Activated CD8-positive, alpha-beta memory T cell treated with anti-CD3 and anti-CD28 coated beads, Interleukin-2, amount 10 ng/mL, durations not matched to agents 7 days and 5 days (primary cell): ENCODE data around the gene SLAMF7. TPM values are rescaled to one million over a fixed set of nuclear protein-coding genes. Genes with fewer than 3 reads are reported as not detected.

Experiments
- ATAC-seq: fragments of 150-1000 bp; cut with Tn5 transposase; one replicate; pipeline ENCODE4 v1.10.0; 2021; ENCODE audit warnings: moderate library complexity
- CTCF ChIA-PET: fragments of 350-600 bp; sonication (Branson Sonifier 250); formaldehyde crosslinking; loops from one replicate; lab custom pipeline; 2021; ENCODE audit warnings: antibody characterized with exemption; lab: Charles Lee
- DNase-seq: peaks from one replicate; pipeline ENCODE4 v3.0.0-alpha.2; 2020
- H3K27ac Mint-ChIP-seq: one replicate; pipeline ENCODE4 v1.8.0; 2021; ENCODE audit warnings: mild to moderate bottlenecking, mixed read lengths
- H3K27me3 Mint-ChIP-seq: one replicate; pipeline ENCODE4 v1.8.0; 2021; ENCODE audit warnings: mixed read lengths
- H3K36me3 Mint-ChIP-seq: one replicate; pipeline ENCODE4 v1.8.0; 2021; ENCODE audit warnings: mild to moderate bottlenecking, mixed read lengths
- H3K4me1 Mint-ChIP-seq: one replicate; pipeline ENCODE4 v1.8.0; 2021; ENCODE audit warnings: mixed read lengths
- H3K4me3 Mint-ChIP-seq: one replicate; pipeline ENCODE4 v1.8.0; 2021; ENCODE audit warnings: mild to moderate bottlenecking, moderate library complexity, mixed read lengths
- H3K9me3 Mint-ChIP-seq: one replicate; pipeline ENCODE4 v1.8.0; 2022; ENCODE audit warnings: low read depth, mixed read lengths
- total RNA-seq, 2 experiments: library from RNA; stranded (reverse); gene quantifications; one replicate each; pipeline ENCODE4 v1.2.3, GENCODE V29; 2021

Gene SLAMF7
- total RNA-seq, 2 experiments from 2014 or later, result 107 to 126 TPM

DNA sequence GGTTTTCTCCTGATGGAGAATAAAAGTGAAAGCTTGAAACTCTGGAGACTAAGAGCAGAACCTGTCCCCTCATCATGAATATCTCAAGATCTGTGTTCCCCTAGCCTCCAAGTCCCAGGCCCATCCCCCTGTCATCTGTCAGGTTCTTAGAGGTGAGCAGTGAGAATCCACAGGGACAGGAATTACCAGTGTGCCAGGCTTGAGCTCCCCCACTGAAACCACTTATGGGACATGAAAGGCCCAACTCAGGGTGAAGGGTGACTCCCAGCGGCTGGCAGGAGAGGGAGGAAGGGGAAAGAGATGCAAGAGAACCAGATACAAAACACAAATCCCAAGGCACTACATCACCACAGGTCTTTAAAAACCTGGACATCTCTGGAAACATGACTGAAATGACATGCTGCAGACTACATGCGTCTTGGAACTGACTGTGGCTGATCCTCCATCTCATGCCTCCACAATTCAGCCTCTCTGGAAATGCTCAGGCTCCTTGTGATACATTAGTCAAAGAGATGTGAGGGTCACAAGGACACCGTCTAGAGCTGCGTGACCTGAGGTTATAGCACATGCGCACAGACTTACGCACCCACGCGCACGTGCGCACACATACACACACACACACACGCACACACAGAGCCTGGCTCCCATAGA lies 50.1 kb downstream of the SLAMF7 start:
- ATAC-seq (no peak), DNase-seq (no peak)
- Mint-ChIP-seq H3K4me1 (no peaks in the 10 kb centered on the region), H3K27ac (no peak overlapping the region), H3K9me3 (no peaks in the 10 kb centered on the region), H3K4me3 (no peak overlapping the region), H3K27me3 (peaks cover 12% of the 10 kb centered on the region), H3K36me3 (no peaks in the 10 kb centered on the region)
- CTCF ChIA-PET, result interaction anchor here (13.3 kb wide), 1 partner anchor 10 kb away, joined by 133 read pairs; no protein-coding TSS in a partner anchor

DNA sequence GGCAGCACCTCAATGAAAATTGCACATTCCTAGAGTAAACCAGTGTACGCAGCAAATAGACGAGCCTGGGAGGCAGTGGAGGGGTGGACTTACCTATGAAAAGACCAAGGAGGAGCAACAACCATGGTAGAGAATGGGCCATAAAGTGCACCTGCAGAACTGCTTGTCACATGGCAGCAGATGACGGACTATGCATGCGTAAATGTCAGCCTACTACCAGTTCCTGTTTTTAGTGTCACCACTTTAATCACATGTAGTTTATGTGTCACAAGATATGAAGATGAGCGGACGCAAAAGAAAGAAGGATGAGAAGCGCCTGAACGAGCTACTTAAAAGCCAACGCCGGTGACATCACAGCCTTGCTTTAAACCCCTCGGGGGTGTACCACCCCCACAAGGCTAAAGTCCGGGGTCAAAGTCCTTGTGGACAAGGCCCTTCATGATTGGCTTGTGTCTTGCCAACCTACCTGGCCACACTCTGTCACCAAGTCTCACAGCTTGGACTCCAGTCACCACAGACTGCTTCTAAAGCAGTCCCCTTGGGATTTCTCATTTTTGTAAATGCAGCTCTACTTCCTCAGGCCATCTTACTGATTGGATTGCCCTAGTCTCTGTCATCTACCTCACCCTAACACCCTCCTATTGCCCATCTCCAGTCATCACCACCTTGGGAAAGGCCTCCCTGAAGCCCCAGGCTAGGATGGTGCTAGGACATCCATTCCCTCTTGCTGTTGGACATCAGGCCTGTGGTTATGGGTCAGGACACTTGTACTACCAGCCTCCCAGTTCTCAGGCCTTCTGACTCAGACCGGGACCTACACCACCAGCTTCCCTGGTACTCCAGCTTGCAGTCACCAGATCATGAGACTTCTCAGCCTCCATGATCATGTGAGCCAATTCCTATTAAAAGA lies 50.9 kb downstream of the SLAMF7 start:
- H3K4me3 Mint-ChIP-seq, result no peak overlapping the region
- ATAC-seq, result no peak
- H3K27me3 Mint-ChIP-seq, result peaks cover 15% of the 10 kb centered on the region
- H3K4me1 Mint-ChIP-seq, result peaks cover 2% of the 10 kb centered on the region
- CTCF ChIA-PET, result interaction anchor here (1.2 to 13.3 kb wide), 3 partner anchors 11 to 198 kb away, joined by 4 to 133 read pairs (median 4); no protein-coding TSS in a partner anchor
- H3K27ac Mint-ChIP-seq, result no peak overlapping the region
- H3K36me3 Mint-ChIP-seq, result no peaks in the 10 kb centered on the region
- DNase-seq, result no peak
- H3K9me3 Mint-ChIP-seq, result no peaks in the 10 kb centered on the region

DNA sequence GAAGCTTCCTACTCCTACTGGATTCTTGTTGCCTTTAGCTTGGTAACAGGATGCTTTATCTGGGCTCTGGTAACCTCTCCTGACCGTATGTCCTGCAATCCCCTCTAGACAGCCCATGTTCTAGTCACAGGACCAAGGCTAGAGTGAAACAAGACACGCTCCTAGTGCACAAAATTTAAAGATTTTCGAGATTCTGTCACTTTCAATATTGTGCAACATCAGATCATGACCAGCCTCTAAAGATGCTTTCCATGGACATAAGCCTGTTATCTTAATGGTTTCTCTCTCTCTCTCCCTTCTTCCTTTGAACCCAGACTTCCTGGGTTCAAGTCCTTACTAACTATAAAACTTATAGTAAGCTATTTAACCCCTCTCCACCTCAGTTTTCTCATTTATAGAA lies 55.3 kb downstream of the SLAMF7 start:
- Mint-ChIP-seq H3K4me3 (no peak overlapping the region), H3K4me1 (peaks cover 44% of the 10 kb centered on the region), H3K9me3 (no peaks in the 10 kb centered on the region), H3K27ac (no peak overlapping the region), H3K36me3 (peaks cover 3% of the 10 kb centered on the region), H3K27me3 (peaks cover 17% of the 10 kb centered on the region)
- ATAC-seq, result no peak
- no peak for DNase-seq
- CTCF ChIA-PET, result interaction anchor here (1.0 to 13.3 kb wide), 8 partner anchors 11 to 158 kb away, joined by 3 to 133 read pairs (median 6); partner anchors contain the start of gene ITLN2

DNA sequence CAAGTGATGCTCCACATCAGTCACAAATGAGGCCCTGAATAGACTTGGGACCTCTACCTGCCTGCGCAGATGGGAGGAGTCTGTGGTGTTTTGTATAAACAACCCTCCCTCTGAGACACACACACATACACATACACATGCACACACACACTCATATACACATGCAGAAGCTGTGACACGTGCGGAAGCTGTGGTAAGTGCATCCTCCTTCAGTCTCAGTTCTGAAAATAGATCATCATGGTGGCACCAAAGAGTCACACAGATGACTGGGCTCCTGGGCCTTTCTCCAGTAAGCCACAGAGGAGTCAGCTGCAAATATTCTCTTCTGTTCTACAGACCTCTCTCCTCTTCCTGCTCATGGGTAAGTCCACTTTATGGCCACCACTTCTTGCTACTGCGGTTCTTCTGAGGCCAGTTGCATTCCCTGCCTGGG lies 56.9 kb downstream of the SLAMF7 start, which contains the start of gene LY9:
Gene LY9, plus strand, starts transcription at position 224 of the 433 bp plus-strand sequence. Its CDS starts 14 bp downstream, at position 238.
- H3K27ac Mint-ChIP-seq, result peak within 1 kb of the TSS; percentile 89
- ATAC-seq (peak; percentile 92), DNase-seq (peak; percentile 93)
- H3K27me3 Mint-ChIP-seq, result peaks cover 27% of the 10 kb centered on the region
- peaks cover 59% of the 10 kb centered on the region for H3K4me1 Mint-ChIP-seq
- peaks cover 8% of the 10 kb centered on the region for H3K36me3 Mint-ChIP-seq
- H3K9me3 Mint-ChIP-seq, result no peaks in the 10 kb centered on the region
- CTCF ChIA-PET, result interaction anchor here (0.5 to 13.3 kb wide), 18 partner anchors 11 to 949 kb away, joined by 3 to 133 read pairs (median 4); partner anchors contain the start of genes CD244 and ITLN2
- peak within 1 kb of the TSS; percentile 74 for H3K4me3 Mint-ChIP-seq

DNA sequence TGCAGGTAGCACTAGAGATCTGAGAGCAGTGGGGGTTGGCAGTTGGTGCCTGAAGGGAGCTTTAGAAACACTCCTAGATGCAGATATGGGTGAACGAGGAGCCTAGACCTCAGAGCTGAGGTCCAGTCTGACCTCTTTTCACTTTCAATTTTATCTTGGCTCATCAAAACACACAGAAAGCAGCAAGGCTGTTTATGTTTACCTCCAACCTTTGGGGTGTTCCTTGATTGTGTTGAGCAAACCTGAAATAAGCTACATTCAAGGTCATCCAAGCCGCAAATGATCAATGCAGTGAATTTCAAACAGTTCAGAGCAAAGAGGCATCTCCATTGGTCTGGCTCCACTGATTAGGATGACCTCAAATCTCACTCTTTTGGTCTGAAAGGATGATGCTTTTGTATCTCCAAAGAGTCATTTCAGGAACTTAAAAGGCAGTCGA lies 58.2 kb downstream of the SLAMF7 start:
- Mint-ChIP-seq H3K4me3 (peak overlapping the region; percentile 74), H3K9me3 (no peaks in the 10 kb centered on the region), H3K27me3 (peaks cover 27% of the 10 kb centered on the region), H3K36me3 (peaks cover 12% of the 10 kb centered on the region), H3K4me1 (peaks cover 67% of the 10 kb centered on the region), H3K27ac (peak overlapping the region; percentile 89)
- ATAC-seq, result no peak
- no peak for DNase-seq
- CTCF ChIA-PET, result interaction anchor here (0.6 to 13.3 kb wide), 19 partner anchors 11 to 193 kb away, joined by 3 to 133 read pairs (median 5); partner anchors contain the start of genes CD244 and ITLN2

DNA sequence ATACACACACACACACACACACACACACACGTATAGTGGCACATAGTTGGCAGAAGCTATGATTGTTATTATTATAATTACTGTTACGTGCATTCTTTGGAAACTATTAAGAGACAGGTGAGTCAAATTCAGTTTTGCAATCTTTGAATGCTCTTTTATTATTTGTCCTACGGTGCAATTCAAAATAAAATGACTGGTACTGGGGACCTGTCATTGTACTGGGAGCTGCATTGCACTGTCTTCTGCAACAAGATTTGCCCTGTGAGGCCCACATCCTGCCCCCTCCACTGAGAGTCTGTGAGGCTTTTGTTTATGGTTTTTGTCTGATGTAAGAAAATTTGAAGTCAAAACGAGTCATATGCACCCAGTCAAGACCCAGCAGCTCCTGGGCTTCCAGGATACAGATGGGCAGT lies 58.8 kb downstream of the SLAMF7 start:
- peak; percentile 63 for ATAC-seq
- peaks cover 12% of the 10 kb centered on the region for H3K36me3 Mint-ChIP-seq
- H3K9me3 Mint-ChIP-seq, result peaks cover 2% of the 10 kb centered on the region

DNA sequence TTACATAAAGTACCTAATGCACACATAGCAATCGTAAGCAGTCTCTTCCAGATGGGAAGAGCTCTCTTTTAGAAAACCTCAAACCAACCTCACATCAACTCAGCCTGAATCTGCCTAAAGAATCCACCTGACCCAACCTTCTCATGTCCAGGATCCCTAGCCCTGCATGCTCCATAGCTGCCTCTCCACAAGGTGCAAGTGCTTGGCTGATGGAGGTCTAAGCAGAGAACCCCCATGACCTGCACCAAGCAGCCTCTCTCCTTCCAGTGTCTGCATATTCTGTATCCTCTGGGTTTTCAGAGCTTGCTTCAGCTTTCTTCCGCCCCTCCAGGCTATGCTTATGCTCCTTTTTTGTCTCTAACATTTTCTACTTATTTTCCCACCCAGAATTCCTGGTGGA lies 59.4 kb downstream of the SLAMF7 start:
- H3K4me3 Mint-ChIP-seq, result no peak overlapping the region
- CTCF ChIA-PET, result interaction anchor here (0.7 to 13.3 kb wide), 14 partner anchors 13 to 154 kb away, joined by 3 to 133 read pairs (median 5); partner anchors contain the start of genes CD48 and ITLN2
- H3K27me3 Mint-ChIP-seq, result peaks cover 30% of the 10 kb centered on the region
- H3K36me3 Mint-ChIP-seq, result peaks cover 14% of the 10 kb centered on the region
- no peak for ATAC-seq
- DNase-seq, result no peak
- H3K27ac Mint-ChIP-seq, result peak overlapping the region; percentile 89
- peaks cover 70% of the 10 kb centered on the region for H3K4me1 Mint-ChIP-seq
- H3K9me3 Mint-ChIP-seq, result peaks cover 2% of the 10 kb centered on the region

More for the DNA sequence above, 58.8 kb downstream of the SLAMF7 start:
- Mint-ChIP-seq H3K27me3 (peaks cover 30% of the 10 kb centered on the region), H3K27ac (peak overlapping the region; percentile 89), H3K4me1 (peaks cover 70% of the 10 kb centered on the region), H3K4me3 (peak overlapping the region; percentile 74)
- CTCF ChIA-PET, result interaction anchor here (0.7 to 13.3 kb wide), 17 partner anchors 10 to 155 kb away, joined by 3 to 133 read pairs (median 5); partner anchors contain the start of genes CD48 and ITLN2
- DNase-seq, result peak; percentile 89

DNA sequence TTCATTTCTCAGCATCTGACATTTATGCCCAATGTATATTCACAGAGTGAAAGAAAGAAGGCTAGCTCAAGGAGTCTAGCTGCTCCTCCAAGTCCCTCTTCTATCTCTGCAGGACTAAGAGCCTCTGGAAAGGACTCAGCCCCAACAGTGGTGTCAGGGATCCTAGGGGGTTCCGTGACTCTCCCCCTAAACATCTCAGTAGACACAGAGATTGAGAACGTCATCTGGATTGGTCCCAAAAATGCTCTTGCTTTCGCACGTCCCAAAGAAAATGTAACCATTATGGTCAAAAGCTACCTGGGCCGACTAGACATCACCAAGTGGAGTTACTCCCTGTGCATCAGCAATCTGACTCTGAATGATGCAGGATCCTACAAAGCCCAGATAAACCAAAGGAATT lies 60.6 kb downstream of the SLAMF7 start:
- H3K4me3 Mint-ChIP-seq, result no peak overlapping the region
- DNase-seq (no peak), ATAC-seq (no peak)
- no peak overlapping the region for H3K27ac Mint-ChIP-seq
- CTCF ChIA-PET, result interaction anchor here (0.8 to 13.3 kb wide), 3 partner anchors 21 to 297 kb away, joined by 3 to 133 read pairs (median 53); no protein-coding TSS in a partner anchor
- peaks cover 4% of the 10 kb centered on the region for H3K9me3 Mint-ChIP-seq
- H3K4me1 Mint-ChIP-seq, result peaks cover 70% of the 10 kb centered on the region
- H3K27me3 Mint-ChIP-seq, result peaks cover 31% of the 10 kb centered on the region
- peaks cover 21% of the 10 kb centered on the region for H3K36me3 Mint-ChIP-seq

DNA sequence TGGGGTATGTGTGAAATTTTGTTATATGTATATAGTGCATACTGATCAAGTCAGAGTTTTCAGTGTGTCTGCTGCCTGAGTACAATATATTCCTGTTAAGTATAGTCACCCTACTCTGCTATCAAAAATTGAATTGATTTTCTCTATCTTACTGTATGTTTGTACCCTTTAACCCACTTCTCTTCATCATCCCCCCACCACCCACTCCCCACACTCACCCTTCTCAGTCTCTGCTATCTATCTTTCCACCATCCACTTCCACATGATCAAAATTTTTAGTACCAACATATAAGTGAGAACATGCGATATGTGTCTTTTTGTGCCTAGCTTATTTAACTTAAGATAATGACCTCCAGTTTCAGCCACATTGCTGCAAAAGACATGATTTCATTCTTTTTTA lies 61.1 kb downstream of the SLAMF7 start:
- Mint-ChIP-seq H3K4me3 (no peak overlapping the region), H3K9me3 (peaks cover 7% of the 10 kb centered on the region), H3K36me3 (peaks cover 25% of the 10 kb centered on the region), H3K4me1 (peaks cover 69% of the 10 kb centered on the region), H3K27me3 (peaks cover 34% of the 10 kb centered on the region), H3K27ac (no peak overlapping the region)
- CTCF ChIA-PET, result interaction anchor here (0.8 to 13.3 kb wide), 3 partner anchors 21 to 297 kb away, joined by 3 to 133 read pairs (median 53); no protein-coding TSS in a partner anchor
- DNase-seq (no peak), ATAC-seq (no peak)

DNA sequence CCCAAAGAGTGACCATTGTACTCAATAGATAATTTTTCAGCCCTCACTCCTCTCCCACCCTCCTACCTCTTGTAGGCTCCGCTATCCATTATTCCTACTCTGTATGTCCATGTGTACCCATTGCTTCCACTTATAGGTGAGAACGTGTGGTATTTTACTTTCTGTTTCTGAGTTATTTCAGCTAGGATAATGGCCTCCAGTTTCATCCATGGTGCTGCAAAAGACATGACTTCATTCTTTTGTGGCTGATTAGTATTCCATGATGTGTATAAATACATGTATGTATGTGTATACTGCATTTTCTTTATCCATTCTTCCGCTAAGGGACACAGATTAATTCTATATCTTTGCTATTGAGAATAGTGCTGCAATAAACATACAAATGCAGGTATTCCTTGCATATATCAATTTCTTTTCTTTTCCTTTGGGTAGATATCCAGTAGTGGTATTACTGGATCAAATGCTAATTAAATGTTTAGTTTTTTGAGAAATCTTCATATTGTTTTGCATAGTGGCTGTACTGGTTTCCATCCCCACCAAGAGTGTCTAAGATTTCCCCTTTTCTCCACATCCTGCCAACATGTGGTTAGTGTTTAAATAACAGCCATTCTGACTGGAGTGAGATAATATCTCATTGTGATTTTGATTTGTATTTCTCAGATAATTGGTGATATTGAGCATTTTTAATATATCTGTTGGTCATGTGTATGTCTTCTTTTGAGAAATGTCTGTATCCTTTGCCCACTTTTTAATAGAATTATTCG lies 61.8 kb downstream of the SLAMF7 start:
- peak overlapping the region; percentile 40 for H3K4me3 Mint-ChIP-seq
- H3K36me3 Mint-ChIP-seq, result peaks cover 28% of the 10 kb centered on the region
- ATAC-seq (no peak), DNase-seq (no peak)
- peaks cover 36% of the 10 kb centered on the region for H3K27me3 Mint-ChIP-seq
- CTCF ChIA-PET, result interaction anchor here (13.3 kb wide), 1 partner anchor 22 kb away, joined by 133 read pairs; no protein-coding TSS in a partner anchor
- H3K4me1 Mint-ChIP-seq, result peaks cover 62% of the 10 kb centered on the region
- H3K9me3 Mint-ChIP-seq, result peaks cover 9% of the 10 kb centered on the region
- peak overlapping the region; percentile 45 for H3K27ac Mint-ChIP-seq

DNA sequence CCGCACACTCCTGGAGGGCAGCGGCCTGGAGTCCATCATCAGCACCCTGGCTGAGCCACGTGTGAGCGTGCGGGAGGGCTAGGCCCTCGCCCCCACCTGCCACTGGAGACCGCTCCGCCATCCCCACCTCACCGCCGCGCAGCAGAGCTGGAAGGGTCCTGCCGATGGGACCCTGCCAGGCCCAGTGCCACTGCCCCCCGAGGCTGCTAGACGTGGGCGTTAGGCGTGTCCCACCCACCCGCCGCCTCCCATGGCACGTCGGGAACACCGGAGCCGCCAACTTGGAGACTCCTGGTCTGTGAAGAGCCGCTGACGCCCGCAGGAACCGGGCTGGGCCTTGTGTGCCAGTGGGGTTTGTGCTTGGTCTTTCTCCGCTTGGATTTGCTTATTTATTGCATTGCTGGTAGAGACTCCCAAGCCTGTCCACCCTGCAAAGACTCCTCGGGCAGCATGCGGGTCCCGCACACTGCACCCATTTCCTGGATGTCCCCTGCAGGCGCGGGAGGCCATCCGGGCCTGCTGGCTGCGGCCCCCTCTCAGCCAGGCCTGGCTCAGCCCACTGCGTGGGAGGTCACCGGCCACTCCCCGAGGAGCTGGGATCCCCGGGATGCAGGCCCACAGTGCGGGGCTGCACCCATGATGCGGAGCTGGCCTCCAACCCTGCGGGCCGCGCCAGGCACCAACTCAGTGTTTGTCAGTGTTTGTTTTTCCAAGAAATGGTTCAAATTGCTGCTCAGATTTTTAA lies 63.0 kb downstream of the SLAMF7 start:
- H3K27me3 Mint-ChIP-seq, result peaks cover 36% of the 10 kb centered on the region
- no peak overlapping the region for H3K4me3 Mint-ChIP-seq
- DNase-seq (no peak), ATAC-seq (no peak)
- peaks cover 59% of the 10 kb centered on the region for H3K4me1 Mint-ChIP-seq
- peaks cover 35% of the 10 kb centered on the region for H3K36me3 Mint-ChIP-seq
- CTCF ChIA-PET, result interaction anchor here (0.6 to 13.3 kb wide), 4 partner anchors 23 to 151 kb away, joined by 3 to 133 read pairs (median 4); no protein-coding TSS in a partner anchor
- peaks cover 19% of the 10 kb centered on the region for H3K9me3 Mint-ChIP-seq
- no peak overlapping the region for H3K27ac Mint-ChIP-seq
